BJ (cell line): ENCODE data around the gene ARHGAP35. TPM values are rescaled to one million over a fixed set of nuclear protein-coding genes. Genes with fewer than 3 reads are reported as not detected.
"Not testable (repeated sequence)": the region's sequence is repeated elsewhere in the genome, so short reads cannot be mapped to it uniquely, and the experiment has no call there.

ENCODE experiments used
- CTCF ChIA-PET: fragments of 350-600 bp; formaldehyde crosslinking; extraction: SDS; loops from one replicate; lab custom pipeline; 2021; ENCODE audit warnings: antibody characterized with exemption, inconsistent platforms; lab: Yijun Ruan, JAX
- POLR2A ChIA-PET: fragments of 300-600 bp; sonication (Branson Sonifier 250); formaldehyde crosslinking; extraction: SDS; loops from one replicate; lab custom pipeline; 2021; ENCODE audit warnings: antibody characterized with exemption; lab: Charles Lee
- DNase-seq: peaks from one replicate; pipeline ENCODE4 v3.0.0-alpha.2; 2011; ENCODE audit warnings: low read depth
- H3K27me3 ChIP-seq: 2 replicates; pipeline ENCODE4 v1.6.0; 2011; ENCODE audit warnings: low read length; ENCODE audit not compliant: control insufficient read depth, insufficient read depth
- H3K36me3 ChIP-seq: 2 replicates; pipeline ENCODE4 v1.5.1; 2011; ENCODE audit warnings: low read length; ENCODE audit not compliant: control insufficient read depth, insufficient read depth
- H3K4me3 ChIP-seq: 2 replicates; pipeline ENCODE4 v1.5.1; 2011; ENCODE audit warnings: low read depth, mild to moderate bottlenecking, control low read depth, low read length
- polyA plus RNA-seq: library from polyadenylated mRNA; depleted of rRNA; stranded (reverse); fragments of >200 nt; gene quantifications from 2 replicates; pipeline ENCODE4 v1.2.3, GENCODE V29; 2011
- TF ChIP-seq, protein P1 (sequence below): IDR thresholded peaks from 2 replicates; pipeline ENCODE4 v1.5.1; 2011; ENCODE audit warnings: low read depth, mild to moderate bottlenecking, control low read depth, inconsistent platforms, low read length, moderate library complexity; ENCODE audit not compliant: insufficient read depth

The ARHGAP35 gene
- polyA plus RNA-seq, 1 experiment = 36.8 TPM

- POLR2A ChIA-PET = no interaction called here
These were observed 42.0 kb upstream of the ARHGAP35 start for GRCh38 chr19:46818812-46819211.

GRCh38 chr19:46821512-46822409 lies 39.0 kb upstream of the ARHGAP35 start:
- DNase-seq = no peak
- CTCF ChIA-PET = interaction anchor here (0.9 to 1.6 kb wide), 2 partner anchors 35 to 65 kb away, joined by 3 read pairs; no protein-coding TSS in a partner anchor
- POLR2A ChIA-PET = no interaction called here

More at GRCh38 chr19:46818812-46819211, 42.0 kb upstream of the ARHGAP35 start:
- CTCF ChIA-PET = interaction anchor here (1.6 kb wide), 1 partner anchor 9 kb away, joined by 4 read pairs; no protein-coding TSS in a partner anchor
- no peaks in the 10 kb centered on the region for H3K36me3 ChIP-seq
- H3K4me3 ChIP-seq = no peak overlapping the region
- TF ChIP-seq, protein P1, sequence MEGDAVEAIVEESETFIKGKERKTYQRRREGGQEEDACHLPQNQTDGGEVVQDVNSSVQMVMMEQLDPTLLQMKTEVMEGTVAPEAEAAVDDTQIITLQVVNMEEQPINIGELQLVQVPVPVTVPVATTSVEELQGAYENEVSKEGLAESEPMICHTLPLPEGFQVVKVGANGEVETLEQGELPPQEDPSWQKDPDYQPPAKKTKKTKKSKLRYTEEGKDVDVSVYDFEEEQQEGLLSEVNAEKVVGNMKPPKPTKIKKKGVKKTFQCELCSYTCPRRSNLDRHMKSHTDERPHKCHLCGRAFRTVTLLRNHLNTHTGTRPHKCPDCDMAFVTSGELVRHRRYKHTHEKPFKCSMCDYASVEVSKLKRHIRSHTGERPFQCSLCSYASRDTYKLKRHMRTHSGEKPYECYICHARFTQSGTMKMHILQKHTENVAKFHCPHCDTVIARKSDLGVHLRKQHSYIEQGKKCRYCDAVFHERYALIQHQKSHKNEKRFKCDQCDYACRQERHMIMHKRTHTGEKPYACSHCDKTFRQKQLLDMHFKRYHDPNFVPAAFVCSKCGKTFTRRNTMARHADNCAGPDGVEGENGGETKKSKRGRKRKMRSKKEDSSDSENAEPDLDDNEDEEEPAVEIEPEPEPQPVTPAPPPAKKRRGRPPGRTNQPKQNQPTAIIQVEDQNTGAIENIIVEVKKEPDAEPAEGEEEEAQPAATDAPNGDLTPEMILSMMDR = no peak
- DNase-seq = no peak
- no peaks in the 10 kb centered on the region for H3K27me3 ChIP-seq

DNA sequence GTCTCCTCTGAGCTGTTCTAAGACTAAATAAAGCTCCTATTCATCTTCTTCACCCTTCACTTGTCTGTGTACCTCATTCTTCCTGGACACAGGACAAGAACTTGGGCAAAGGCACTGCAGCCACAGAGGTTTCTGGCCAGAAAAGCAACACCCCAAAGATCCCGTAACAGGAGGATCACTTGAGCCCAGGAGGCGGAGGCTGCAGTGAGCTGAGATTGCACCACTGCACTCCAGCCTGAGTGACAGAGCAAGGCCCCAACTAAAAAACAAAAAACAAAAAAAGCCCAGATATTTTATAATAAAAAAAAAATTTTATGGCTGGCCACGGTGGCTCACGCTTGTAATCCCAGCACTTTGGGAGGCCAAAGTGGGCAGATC lies 38.4 kb upstream of the ARHGAP35 start:
- H3K4me3 ChIP-seq, H3K27me3 ChIP-seq, H3K36me3 ChIP-seq, DNase-seq, POLR2A ChIA-PET: not testable (repeated sequence)
- CTCF ChIA-PET = interaction anchor here (0.9 to 1.6 kb wide), 2 partner anchors 35 to 66 kb away, joined by 3 read pairs; no protein-coding TSS in a partner anchor

More at GRCh38 chr19:46821512-46822409, 39.0 kb upstream of the ARHGAP35 start:
- TF ChIP-seq, protein P1 = no peak
- Histone ChIP-seq H3K4me3 (no peak overlapping the region), H3K27me3 (no peaks in the 10 kb centered on the region), H3K36me3 (no peaks in the 10 kb centered on the region)

- TF ChIP-seq, protein P1 = no peak
- H3K36me3 ChIP-seq = no peaks in the 10 kb centered on the region
- no peak for DNase-seq
- no peak overlapping the region for H3K4me3 ChIP-seq
- CTCF ChIA-PET = interaction anchor here (0.9 kb wide), 1 partner anchor 67 kb away, joined by 3 read pairs; no protein-coding TSS in a partner anchor
- POLR2A ChIA-PET = no interaction called here
- H3K27me3 ChIP-seq = no peaks in the 10 kb centered on the region
These were observed 37.7 kb upstream of the ARHGAP35 start for GRCh38 chr19:46823049-46823448.

GRCh38 chr19:46824890-46825730 lies 35.7 kb upstream of the ARHGAP35 start:
- TF ChIP-seq, protein P1 = no peak
- Histone ChIP-seq H3K27me3 (no peaks in the 10 kb centered on the region), H3K4me3 (no peak overlapping the region), H3K36me3 (no peaks in the 10 kb centered on the region)
- ChIA-PET CTCF (no interaction called here), POLR2A (no interaction called here)
- no peak for DNase-seq
